ENCODE data around the gene ZNF23. TPM values are rescaled to one million over a fixed set of nuclear protein-coding genes. Genes with fewer than 3 reads are reported as not detected.
A peak's percentile ranks its signal among the peaks of the same experiment; 100 is the strongest.

ZNF23 gene
- total and polyA plus RNA-seq, 2 donors from 2014 or later = 7.3 to 9.9 TPM

DNA sequence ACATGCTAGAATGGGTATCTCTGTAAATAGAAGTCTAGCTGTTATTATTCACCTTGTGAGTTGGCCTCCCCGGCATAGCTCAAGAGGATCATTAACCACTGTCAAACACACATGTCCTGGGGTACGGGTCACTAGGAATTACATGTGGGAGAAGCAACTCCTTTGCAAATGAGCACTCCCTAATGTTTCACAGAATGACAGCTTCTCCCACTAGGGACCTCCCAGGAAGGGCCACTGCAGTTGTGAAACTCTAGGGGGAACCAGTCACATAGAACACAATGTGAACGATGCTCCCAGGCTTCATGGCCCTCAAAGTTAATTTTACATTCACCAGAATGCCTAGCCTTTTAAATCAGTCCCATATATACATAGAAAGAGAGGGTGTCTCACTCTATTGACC lies 39.5 kb upstream of the ZNF23 start:
- Histone ChIP-seq H3K4me3 (ENCODE audit: low read length in 3 of 3) (no peak overlapping the region), H3K27me3 (ENCODE audit: control insufficient read depth, insufficient read depth, low read length) (no peaks in the 10 kb centered on the region), H3K9ac (ENCODE audit: low read length in 3 of 3) (no peak overlapping the region), H3K9me3 (ENCODE audit: control insufficient read depth in 2 of 3, insufficient read depth in 1 of 3, low read length in 3 of 3) (no peaks in the 10 kb centered on the region), H3K4me1 (ENCODE audit: control insufficient read depth in 2 of 3, insufficient read depth in 2 of 3, low read depth in 1 of 3, low read length in 3 of 3) (no peaks in the 10 kb centered on the region), H3K36me3 (ENCODE audit: control insufficient read depth in 2 of 3, insufficient read depth in 3 of 3, low read length in 3 of 3) (no peaks in the 10 kb centered on the region), H3K27ac (ENCODE audit: low read depth in 2 of 2, low read length in 2 of 2) (no peak overlapping the region)
- intact Hi-C loops (cut with DNase I) = loop anchor here (5.0 kb wide), 1 partner anchor 89 kb away; no protein-coding TSS in a partner anchor
- TF ChIP-seq CTCF (IDR thresholded peaks at IDR 0.05; ENCODE audit: borderline replicate concordance, extremely low read depth, insufficient read depth) = no peak
- FAIRE-seq (no peak), DNase-seq (peak in 4 of 5 donors; percentile 44 to 79 (median 64))

GRCh38 chr16:71500964-71501363 lies 38.9 kb upstream of the ZNF23 start:
- TF ChIP-seq CTCF (IDR thresholded peaks at IDR 0.05; ENCODE audit: borderline replicate concordance, extremely low read depth, insufficient read depth) = no peak
- H3K27me3 ChIP-seq (ENCODE audit: control insufficient read depth, insufficient read depth, low read length) = no peaks in the 10 kb centered on the region
- DNase-seq = no peak
- H3K4me1 ChIP-seq (ENCODE audit: control insufficient read depth in 2 of 3, insufficient read depth in 2 of 3, low read depth in 1 of 3, low read length in 3 of 3) = no peaks in the 10 kb centered on the region
- no peak overlapping the region for H3K4me3 ChIP-seq (ENCODE audit: low read length in 3 of 3)
- no peak for FAIRE-seq
- intact Hi-C loops (cut with DNase I) = loop anchor here (5.0 kb wide), 1 partner anchor 89 kb away; no protein-coding TSS in a partner anchor
- no peak overlapping the region for H3K9ac ChIP-seq (ENCODE audit: low read length in 3 of 3)
- no peaks in the 10 kb centered on the region for H3K36me3 ChIP-seq (ENCODE audit: control insufficient read depth in 2 of 3, insufficient read depth in 3 of 3, low read length in 3 of 3)
- H3K27ac ChIP-seq (ENCODE audit: low read depth in 2 of 2, low read length in 2 of 2) = no peak overlapping the region
- no peaks in the 10 kb centered on the region for H3K9me3 ChIP-seq (ENCODE audit: control insufficient read depth in 2 of 3, insufficient read depth in 1 of 3, low read length in 3 of 3)

DNA sequence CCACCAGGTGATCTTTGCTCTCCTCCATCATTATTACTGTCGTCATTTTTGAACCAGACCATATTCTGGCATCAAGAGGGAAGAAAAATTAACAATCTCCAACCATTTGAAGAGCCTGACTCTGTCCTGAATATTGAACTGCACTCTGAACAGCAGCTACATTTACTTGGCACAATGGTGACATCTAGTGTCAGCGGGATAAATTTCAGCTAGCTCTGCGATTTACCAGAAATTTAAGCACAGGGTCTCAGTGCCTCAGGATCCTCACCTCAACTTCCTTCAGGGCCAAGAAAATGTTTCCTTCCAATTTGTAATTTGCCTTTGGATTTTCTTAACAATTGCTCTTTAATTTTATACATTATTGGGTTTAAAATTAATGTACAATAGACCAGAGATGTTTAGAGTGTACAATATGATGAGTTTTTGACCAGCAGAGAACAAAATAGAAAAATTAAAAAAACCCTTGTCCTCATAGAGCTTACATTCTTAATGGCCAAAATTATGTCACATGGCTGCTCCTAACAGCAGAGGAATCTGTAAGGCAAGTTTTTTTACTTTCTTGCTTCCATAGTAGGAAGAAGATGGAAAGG lies 37.8 kb upstream of the ZNF23 start:
- Histone ChIP-seq H3K36me3 (ENCODE audit: control insufficient read depth in 2 of 3, insufficient read depth in 3 of 3, low read length in 3 of 3) (no peaks in the 10 kb centered on the region), H3K9me3 (ENCODE audit: control insufficient read depth in 2 of 3, insufficient read depth in 1 of 3, low read length in 3 of 3) (no peaks in the 10 kb centered on the region), H3K4me3 (ENCODE audit: low read length in 3 of 3) (no peak overlapping the region), H3K27me3 (ENCODE audit: control insufficient read depth, insufficient read depth, low read length) (no peaks in the 10 kb centered on the region), H3K4me1 (ENCODE audit: control insufficient read depth in 2 of 3, insufficient read depth in 2 of 3, low read depth in 1 of 3, low read length in 3 of 3) (no peaks in the 10 kb centered on the region), H3K27ac (ENCODE audit: low read depth in 2 of 2, low read length in 2 of 2) (no peak overlapping the region), H3K9ac (ENCODE audit: low read length in 3 of 3) (no peak overlapping the region)
- peak; percentile 60 for TF ChIP-seq CTCF (IDR thresholded peaks at IDR 0.05; ENCODE audit: borderline replicate concordance, extremely low read depth, insufficient read depth)
- FAIRE-seq (no peak), DNase-seq (peak in 4 of 5 donors; percentile 41 to 72 (median 62))
- intact Hi-C loops (cut with DNase I) = loop anchor here (5.0 kb wide), 1 partner anchor 88 kb away; no protein-coding TSS in a partner anchor
